LoVo (cell line): Measurements from ENCODE around the gene C8A.

Source experiments
- DNase-seq: peaks from one replicate; pipeline ENCODE4 v3.0.0-alpha.2; 2016; ENCODE audit warnings: low spot score

C8A gene

DNA sequence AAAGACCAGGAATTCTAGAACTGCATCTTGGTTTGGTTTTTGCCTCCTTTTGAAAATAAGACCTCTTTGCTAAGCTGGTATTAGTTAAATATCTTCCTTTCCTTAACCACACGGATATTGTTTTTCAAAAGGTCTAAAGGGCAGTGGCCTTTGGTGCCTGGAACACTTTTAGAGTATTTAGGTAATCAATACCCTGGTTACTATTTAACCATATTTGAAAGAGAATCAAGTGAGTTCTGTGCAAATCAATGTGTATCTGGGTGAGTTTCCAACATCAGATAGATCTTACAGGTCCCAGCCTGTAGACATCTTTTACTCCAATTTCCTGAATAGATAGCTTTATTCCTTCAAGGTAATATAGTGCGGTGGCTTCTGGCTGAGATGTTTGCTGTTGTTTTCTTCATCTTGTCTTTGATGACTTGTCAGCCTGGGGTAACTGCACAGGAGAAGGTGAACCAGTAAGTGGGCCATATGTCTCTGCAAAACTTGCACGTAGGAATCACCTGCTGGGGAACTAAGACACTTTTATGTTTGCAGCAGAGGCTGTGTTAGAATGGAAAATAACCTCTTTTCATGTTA is at the start of gene C8A:
C8A (plus strand) TSS at position 277 of the 579 bp plus-strand sequence; CDS start at position 382, 105 bp downstream.
- no peak for DNase-seq

DNA sequence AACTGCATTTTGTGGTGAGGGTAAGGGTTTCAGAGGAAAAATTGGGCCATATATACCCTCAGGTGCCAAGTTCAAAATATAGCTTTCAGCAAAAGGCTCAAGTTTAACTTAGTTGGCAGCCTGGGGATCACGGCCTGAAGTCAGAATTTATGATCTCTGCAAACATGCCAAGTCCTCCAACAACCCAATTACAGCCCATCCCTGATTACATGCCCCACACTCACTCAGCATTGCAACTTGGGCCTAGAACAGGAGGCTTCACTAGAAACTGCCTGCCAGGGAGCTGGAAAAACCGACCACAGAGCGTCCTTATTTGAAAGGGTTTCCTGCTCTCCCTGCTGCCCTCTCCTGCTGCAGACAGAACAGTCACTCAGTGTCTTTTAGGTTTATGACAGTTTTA is 47.8 kb upstream of the C8A start:
- DNase-seq, result no peak

DNA sequence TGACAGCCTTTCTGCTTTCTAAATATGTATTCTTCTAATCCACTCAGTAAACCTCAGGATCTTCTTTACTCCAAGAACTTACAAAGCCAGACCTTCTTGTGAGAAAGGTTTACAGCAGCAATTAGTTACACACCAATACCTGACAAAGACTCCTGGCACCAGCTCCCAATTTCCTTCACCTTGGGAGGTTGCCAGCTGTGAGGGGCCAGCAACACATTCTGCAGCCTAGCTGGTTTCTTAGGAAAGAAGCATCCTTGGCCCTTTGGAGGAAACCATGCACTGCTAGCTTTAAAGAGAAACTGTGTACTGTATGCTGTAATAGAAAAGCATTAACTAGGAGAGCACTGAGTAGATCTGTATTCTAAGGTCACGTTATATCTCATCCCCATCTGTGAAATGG is 46.2 kb upstream of the C8A start:
- no peak for DNase-seq

DNA sequence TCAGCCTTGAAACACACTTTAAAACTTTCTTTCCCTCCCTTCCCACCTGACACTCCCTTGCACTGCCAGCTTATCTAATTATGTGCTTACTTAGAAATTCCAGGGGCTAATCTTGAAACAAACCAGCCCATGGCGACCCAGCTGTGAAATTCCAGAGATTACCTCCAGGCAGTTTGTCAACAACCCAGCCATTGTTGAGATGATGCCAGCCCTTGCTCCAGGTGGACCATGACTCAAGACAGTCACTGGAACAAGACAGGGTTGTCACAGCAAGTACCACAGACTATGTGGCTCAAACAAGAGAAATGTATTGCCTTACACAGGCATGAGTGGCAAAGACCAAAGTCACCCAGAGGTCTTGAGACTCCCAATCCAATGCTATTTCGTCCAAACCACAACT is 43.3 kb upstream of the C8A start:
- DNase-seq, result peak; percentile 38

DNA sequence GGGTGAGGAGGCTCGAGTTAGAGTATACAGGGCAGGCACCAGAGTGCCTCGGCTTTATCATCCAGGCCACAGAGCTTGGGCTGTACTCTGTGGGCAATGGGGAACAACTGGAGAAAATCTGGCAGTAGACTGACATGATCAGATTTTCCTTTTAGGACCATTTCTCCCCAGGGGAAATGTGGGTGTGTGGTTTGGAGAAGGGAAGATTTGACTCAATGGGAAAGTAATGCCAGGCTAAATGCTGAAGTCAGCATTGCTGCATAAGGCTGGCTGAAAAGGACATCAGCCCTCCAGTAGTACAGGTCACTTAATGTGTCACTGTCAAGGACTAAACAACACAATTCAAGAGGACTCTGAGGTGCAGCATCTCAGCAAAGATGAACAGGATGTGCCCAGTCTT is 40.4 kb upstream of the C8A start:
- no peak for DNase-seq

DNA sequence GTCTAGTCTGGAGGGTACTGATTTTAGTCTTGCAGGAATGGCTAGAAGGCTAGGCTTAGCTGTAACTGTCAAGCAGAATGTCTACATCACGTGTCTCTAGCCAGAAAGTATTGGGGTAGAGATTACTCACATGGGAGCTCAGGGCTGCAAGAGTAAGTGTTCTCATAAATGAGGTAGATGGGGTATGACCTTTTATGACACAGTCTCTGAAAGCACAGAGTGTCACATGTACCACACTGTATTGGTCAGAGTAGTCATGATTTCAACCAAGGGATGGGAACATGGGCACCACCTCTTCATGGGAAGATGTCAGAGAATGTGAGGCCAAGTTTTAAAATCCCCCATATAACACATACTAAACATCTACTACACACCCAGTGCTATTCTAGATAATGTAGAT is 38.3 kb upstream of the C8A start:
- DNase-seq, result no peak

DNA sequence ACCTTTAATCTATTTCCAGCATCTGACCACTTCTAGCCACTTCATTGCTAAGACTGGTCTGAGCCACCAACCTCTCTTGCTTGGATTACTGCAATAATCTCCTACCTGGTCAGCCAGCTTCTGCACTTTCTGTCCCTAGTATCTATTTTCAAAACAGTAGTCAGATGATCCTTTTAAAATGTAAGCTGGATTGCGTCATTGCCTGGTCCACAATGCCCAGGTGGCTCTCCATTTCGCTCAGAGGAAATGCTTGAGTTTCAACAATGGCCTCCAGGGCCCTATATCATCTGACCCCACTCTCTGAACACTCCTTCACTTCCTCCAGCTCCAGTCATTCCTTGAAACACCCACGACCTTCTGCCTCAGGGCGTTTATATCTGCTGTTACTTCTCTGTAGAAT is 37.7 kb upstream of the C8A start:
- DNase-seq, result no peak

DNA sequence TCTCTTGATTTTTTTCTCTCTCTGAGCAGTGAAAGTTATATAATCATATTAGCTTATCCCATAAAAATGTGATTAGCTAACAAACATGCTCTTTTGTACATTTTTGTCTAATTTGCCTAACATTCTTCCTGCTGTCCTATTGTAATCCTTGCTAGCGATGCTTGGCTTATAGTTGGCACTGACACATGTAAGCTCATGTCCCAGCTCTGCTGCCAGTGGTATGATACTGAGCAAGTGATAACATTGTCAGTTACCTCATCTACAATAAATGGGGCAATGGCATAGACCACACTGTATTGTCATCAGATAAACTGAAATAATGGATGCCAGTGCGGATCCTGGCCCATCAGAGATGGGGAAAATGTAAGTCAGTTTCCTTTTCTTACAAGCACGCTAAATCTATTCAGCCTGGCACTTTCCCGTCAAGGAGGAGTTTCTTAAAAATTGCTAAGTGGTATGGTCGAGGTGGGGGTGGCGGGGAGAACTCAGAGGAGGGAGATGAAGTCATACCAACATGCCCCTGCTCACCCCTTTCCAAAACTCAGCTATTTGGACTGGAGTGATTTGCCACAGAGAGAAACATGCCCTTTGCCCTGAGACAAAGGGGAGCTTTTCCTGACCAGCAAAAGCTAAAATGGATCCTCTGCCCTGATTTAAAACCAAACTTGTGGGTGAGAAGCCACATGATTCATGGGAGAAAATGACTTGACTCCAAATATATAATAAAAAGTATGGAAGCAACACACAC is 36.7 kb upstream of the C8A start:
- no peak for DNase-seq

DNA sequence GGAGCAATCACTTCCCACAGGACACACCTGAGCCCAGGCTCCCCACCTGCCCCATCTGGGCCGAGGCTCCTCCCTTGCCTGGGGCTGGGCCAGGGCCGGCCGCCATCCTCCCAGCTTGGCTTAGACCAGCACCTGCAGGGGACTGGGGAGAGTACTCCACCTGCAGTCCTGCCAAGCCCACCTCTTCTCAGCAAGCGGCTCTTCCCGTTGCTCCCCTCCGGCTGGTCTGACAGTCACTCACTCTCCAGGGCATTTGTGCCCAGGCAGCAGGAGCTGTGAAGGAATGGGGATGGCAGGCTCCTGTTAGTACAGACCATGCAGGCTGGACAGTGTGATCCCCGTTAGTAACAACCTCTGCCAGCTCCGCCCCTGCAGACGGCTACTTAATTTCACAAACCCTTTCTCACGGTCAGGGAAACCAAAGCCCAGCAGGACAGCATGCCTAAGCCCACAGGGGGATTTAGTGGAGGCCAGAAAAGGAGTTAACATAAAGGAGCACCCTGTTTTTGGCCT is 35.2 kb upstream of the C8A start, which contains the start of gene FYB2:
FYB2 (minus strand) TSS at position 18 of the 513 bp plus-strand sequence. CDS start 114 bp downstream, outside the sequence.
- DNase-seq, result no peak

DNA sequence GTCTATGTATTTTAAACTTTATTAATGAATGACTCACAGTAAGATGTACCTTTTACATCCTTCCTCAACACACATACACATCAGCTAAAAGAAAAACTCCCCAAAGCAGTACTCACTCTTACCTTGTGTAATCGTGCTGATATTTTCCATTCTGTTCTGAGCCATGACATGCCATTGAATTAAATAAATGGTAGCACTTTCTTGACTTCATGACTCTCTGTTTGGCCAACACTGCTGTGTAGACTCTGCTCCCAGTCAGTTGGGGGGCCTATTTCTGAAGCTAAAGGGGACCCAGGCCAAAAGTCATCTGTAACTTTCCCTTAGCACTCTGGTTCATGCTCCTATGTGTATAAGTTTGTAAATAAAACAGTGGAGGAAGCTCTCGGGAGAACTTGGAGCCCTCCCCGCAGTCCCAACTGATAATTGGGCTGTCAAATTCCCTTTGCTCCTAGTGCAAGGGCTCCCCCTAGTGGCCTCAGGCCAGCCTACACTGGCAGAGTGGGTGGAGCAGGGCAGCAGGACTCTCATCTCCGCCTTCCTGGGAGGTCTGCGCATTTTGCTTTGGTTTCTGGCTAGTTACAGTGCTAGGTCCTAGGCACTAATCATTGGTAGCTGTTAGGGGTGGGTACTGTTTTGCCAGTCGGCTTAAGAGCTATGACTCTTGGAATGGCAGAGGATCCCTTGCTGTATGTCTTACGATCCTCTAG is 33.7 kb upstream of the C8A start:
- DNase-seq, result peak; percentile 59

DNA sequence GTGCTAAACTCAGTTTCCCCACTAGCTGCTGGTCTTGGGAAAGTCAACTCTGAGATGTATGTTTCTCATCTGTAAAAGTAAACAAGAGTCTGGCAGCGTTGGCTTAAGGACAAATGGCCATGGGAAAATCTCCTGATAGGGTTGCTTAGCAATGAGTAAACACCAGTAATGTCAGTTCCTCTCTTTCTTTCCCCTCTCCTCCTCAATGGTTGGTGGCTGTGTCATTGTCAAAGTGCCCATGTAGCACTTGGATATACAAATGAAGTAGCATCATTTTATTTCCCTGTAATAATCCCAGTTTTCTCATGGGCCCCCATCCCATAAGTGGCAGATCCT is 33.2 kb upstream of the C8A start:
- DNase-seq, result no peak

DNA sequence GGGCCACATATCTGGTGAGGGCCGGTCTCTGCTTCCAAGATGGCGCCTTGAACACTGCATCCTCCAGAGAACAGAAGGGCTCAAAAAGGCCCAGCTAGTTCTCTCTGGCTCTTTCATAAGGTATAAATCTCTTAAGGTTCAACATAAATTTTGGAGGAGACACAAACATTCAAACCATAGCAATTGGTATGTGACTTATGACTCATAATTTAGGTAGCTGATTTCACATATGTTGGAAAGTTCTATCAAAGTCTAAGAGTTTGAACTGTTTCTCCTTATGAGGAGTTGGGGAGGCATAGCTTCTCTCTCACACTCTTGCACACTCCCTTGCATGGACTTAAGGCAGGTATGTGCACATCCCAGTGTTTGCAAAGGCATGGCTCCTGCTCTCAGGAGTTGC is 30.3 kb upstream of the C8A start:
- no peak for DNase-seq

DNA sequence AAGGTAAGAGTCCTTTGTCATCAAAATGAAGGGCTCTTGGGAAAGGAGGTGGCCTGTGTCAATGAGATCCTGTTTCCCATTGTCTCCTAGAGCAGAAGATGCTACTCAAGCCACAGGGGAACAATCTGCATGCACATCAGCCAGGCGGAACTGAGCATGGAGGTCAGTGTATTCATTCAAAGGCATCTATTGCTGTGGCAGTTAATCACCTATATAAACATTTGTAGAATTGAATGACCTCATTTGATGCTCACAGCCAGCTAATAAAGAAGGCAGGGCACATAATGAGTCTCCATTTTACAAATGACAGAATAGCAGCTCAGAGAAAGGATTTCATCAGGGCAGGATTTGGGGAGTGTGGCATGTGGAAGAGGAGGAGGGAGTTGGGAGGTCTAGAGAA is 29.7 kb upstream of the C8A start:
- no peak for DNase-seq

DNA sequence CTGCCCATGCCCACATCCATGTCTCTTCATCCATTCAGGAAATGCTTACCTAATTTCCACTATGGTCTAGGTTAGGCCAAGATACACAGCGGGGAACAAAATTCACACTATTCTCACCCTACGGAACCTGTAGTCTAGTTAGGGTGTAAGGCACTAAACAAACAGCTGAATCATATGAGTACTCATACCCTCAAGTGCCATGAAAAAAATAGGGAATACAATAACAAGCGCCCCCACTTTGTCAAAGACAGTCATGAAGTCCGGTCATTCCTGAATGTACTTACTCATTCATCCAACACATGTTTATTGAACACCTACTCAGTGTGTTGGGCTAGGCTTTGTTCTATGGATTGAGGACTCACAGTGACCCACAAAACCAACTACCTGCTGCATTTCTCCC is 29.2 kb upstream of the C8A start:
- DNase-seq, result no peak

DNA sequence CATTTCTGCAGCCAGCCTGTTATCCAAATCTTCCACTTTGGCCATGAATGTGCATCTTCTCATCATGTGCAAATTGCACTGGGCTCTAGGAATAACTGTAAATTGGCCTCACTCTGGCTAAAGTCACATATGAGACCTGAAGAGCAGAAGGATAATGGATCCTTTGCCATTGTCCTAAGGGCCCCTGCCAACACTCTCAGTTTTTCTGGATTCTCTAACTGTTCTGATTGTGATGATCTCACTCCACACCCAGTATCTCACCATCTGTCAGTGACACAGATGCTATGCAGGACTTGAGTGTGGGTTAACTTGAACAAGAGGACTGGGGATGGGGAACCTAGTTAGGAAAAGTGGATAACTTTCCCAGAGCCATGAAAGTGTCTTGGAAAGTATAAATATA is 26.9 kb upstream of the C8A start:
- DNase-seq, result no peak

DNA sequence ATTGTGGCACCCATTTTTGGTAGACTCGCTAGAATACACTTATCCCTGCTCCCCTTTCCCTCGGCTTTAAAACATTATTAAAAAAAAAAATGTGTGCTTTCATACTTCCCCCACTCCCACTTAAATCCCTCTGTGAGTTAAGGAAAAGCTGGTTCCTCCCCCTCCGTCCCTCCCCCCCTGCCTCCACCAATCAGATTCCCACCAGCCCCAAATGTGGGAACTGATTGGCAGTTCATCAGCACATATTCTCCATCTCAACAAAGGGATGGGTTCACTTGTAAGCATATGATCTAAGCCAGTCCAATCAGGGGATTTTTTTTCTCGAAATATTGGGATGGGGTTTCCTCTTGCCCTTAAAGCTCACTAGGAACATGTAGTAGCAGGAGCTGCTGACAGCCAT is 24.5 kb upstream of the C8A start:
- no peak for DNase-seq

DNA sequence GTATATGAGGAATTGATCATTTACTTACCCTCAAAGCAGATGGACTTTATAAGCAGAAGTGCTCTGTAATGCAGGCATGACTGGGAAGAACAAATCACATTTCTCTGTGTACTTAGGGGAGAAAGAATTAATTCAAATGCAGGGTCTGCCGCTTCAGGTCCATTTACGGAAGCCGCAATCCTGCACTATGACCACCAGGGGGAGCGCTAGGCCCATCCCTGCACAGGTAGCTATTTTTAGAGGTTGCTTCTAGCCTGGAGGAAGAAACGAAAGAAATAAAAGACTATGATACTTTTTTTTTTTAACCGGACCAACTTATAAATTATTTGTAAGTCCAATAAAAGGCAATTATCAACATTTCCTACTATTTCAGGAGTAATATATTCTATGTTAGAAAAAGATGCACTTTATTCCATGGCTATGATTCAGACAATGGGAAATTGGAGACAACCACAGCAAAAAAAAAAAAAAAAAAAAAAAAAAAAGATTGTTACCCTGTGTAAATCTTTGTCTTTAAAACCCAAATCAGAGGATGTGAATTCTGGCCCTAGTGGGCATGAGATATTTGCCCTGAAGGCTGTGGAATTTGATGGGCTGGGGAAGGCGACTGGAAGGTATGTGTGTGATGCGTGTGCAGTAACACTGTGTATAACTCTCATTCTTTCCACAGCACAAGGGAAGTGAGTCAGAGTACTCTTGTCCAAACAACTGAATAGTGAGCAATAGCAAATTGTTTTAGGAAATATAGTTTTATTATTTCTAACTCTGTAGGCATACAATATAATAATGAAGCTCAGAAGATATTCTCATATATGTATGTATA is 22.5 kb upstream of the C8A start:
- peak; percentile 50 for DNase-seq

DNA sequence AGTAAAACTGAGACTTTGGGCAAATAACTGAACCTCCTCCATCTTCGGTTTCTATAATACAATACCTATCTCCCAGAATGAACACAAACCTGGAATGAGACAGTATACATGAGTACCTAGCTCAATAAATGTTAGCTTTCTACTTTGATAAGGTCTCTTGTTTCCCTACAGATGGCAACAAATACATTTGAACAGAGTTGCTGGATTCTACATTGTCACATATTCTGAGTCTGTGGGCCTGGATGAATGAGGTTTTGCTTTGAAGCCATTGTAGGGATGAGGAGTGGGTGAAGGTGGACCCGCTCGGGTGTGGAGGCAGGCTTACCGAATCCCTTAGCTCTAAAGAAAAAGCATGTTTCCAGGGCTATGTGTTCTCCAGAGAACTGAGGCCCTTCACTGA is 21.5 kb upstream of the C8A start:
- no peak for DNase-seq

DNA sequence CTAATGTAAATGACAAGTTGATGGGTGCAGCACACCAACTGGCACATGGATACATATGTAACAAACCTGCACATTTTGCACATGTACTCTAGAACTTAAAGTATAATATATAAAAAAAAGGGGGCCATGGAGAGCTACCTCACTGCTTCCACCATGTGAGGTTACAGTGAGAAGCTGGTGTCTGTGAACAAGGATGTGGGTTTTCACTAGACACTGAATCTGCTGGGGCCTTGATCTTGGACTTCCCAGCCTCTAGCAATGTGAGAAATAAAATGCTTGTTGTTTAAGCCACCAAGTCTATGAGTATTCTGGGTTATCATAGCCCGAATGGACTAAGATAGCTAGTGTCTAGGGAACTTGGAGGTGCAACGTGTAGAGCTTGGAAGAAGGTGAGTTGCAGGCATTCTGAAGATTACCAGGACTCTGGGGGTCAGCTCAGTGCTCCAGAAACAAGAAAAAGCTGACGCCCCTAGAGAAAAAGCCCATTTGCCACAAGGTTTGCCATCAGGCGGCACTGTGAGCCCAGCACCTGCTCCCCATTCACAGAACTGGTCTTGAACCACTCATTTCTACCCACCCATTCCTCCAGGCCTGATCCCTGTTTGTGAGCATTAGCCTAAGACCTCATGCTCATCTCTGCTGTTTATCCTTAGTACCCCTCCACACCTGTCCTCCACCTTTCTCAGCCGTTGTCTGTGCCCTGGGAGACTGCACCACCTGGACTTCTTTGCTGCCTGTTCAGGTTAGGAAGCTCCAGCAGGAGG is 20.3 kb upstream of the C8A start:
- DNase-seq, result no peak

DNA sequence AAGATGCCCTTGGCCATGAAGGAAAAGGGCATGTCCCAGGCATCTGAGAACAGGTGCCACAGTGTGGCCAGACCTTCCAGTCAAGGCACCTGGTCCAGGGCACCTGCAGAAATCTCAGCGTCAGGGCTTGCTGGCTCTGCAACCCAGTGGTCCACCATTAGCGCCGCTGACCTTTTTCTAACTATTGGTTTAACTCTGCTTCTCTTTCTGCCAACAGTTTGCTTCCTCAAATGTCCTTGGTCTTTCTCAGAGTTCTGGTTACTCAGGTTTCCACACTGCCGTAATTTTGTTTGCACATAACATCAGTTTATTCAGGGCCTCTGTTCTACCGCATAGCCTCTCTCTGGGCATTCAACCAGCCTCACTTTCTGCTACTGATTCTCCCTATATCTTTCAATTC is 18.9 kb upstream of the C8A start:
- no peak for DNase-seq

DNA sequence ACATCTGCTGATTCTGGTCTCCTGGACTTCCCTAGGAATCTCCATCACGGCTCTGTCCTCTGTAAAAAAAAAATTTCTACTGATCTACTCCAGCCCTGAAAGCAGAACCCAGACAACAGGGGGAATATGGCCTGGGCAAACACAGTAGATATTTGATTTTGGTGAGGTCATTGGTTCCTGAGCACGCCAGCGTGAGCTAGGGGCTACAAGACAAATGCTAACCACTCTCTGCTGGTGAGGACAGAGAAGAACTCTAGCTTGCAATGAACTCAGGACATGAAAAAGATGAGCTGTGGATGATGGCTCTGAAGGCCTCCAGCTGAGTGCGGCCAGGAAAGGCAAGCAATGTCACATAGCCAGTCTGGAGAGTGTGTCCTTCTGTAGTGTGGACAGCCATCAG is 18.2 kb upstream of the C8A start:
- no peak for DNase-seq
